Uterine smooth muscle cell (primary cell): ENCODE data around the gene AGAP5. TPM values are rescaled to one million over a fixed set of nuclear protein-coding genes. Genes with fewer than 3 reads are reported as not detected.

Experiments
- total RNA-seq: library from RNA; depleted of rRNA; stranded (reverse); fragments of >200 nt; gene quantifications from 2 replicates; pipeline ENCODE4 v1.2.3, GENCODE V29; 2014

Gene AGAP5
- total RNA-seq, result 2.7 and 3.4 TPM in 2 replicates

DNA sequence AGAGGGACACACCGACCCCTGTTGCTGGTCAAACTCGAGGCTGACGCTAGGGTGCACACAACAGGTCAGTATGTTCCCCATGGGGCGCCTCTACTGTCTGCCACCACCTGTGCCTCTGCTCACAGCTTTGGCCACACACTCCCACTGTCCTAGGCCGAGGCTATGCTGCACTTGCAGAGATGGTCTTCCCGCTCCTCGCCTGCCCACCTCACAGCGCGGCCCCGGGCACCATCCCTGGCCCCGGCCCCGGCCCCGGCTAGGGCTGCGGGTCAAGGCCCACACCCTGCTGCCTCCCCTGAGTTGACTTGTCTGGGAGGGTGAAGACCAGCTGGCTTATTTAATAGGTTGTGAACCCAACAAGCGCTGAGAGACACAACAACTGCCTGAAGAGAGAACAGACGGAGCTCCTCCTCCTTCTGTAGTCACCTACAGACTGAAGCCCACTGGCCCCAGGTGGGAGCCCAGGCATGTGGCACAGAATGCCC, at the start of gene AGAP5:
TSS of gene AGAP5 (minus strand) at position 435 of the 485 bp plus-strand sequence. CDS start at position 81, 354 bp downstream.

DNA sequence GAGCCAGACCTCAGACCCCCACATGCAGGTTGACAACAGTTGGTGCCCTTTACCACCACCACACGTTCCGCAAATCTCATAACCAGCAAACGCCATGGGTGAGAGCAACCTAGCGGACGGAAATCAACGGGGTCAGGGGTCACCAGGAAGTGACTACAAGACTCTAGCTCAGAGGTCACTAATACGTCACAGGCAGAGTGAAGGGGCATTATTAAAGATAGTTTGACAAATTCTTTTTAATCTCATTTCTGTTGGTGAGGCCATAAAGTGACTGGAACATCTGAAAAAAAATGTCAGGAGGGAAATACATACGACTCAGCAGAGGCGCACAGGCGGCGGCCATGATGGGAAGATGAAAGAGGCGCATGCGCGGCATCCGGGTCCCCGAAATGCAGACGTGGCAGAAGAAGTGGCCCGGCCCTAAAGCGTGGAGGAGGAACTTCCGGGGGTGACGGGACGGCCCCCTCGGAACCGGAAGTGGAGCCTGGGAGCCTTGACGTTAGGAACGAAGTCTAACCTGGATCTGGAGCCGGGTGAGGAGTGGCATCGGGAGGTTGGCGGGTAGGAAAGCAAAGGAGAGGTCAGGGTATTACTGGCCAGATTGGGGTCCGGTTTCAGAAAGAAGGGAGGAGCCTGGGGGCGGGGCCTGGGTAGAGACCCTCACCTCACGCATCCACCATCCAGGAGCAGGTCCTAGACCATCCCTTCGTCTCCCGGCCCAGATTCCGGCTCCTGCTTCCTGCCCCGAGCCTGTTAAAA, 46.2 kb upstream of the AGAP5 start, which contains the start of gene SEC24C:
TSS of gene SEC24C (plus strand) at position 468 of the 759 bp plus-strand sequence. CDS start 2,461 bp downstream, outside the sequence.

DNA sequence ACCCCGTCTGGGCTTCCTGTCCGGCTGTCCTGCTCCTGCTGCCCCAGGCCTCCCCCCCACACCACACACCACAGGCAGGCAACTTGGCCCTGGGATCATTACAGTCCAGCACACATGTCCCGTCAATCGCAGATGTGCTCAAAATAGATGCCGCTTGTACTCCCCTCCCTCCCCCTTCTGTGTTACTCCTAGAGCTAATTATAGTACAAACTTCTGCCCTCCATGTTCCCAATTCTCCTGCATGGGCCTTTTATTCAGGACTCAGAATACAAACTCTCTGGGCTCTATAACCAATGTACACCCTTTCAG, 42.0 kb downstream of the AGAP5 start, which contains the start of gene SYNPO2L:
TSS of gene SYNPO2L (minus strand) at position 40 of the 309 bp plus-strand sequence. CDS start 107 bp downstream, outside the sequence.

DNA sequence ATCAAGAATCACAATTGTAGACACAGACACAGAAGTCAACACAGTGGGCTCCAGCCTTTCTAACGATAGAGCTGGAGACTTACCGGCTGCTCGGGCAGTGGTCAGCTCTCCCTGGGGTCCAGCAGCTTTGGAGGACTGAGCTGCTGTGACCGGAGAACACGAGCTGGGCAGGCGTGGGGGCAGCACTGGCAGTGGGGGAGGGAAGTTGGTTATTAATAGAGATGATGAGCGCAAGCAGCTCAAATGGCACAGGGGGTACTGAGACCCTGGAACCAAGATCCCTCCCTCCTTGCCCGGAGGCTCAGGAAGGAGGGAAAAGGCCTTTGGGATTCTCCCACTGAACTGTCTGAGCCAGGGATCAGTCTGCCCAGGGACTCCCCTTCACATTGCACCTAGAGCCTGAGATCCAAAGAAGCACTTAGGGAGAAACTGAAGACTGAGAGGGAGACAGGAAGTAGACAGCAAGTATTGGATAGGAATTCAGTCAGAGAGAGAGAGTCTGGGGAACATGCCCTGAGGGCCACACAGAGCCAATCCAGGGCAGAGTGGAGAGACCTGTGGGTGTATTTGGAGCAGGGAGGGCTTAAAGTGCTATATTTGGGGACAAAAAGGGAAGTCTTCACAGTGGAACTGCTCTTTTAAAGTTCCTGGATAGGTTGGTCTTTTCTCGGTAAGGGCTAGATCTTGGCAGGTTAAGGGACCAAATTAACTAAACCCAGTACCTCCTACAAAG, 56.4 kb downstream of the AGAP5 start, which contains the start of gene MYOZ1:
TSS of gene MYOZ1 (minus strand) at position 147 of the 733 bp plus-strand sequence. CDS start 1,457 bp downstream, outside the sequence.

Other genes starting within 250 kb of the AGAP5 start
- 34.9 and 36.6 TPM in 2 replicates for gene PPP3CB, start 202.1 kb downstream of the AGAP5 start, total RNA-seq
- gene USP54, start 106.8 kb downstream of the AGAP5 start, total RNA-seq, result 35.5 and 38.4 TPM in 2 replicates
- gene MYOZ1, start 56.6 kb downstream of the AGAP5 start, total RNA-seq, result not detected in 2 replicates
- gene SYNPO2L, start 42.1 kb downstream of the AGAP5 start, total RNA-seq, result under 0.01 TPM in 1 of 2 replicates, not detected in the other
- 59.4 and 64.3 TPM in 2 replicates for gene SEC24C, start 46.3 kb upstream of the AGAP5 start, total RNA-seq
- 17.5 and 19.4 TPM in 2 replicates for gene CHCHD1, start 83.9 kb upstream of the AGAP5 start, total RNA-seq
- gene ZSWIM8, start 87.5 kb upstream of the AGAP5 start, total RNA-seq, result 44.9 and 65.5 TPM in 2 replicates
- gene NDST2, start 113.5 kb upstream of the AGAP5 start, total RNA-seq, result 12.2 and 19.6 TPM in 2 replicates
- gene CAMK2G, start 176.4 kb upstream of the AGAP5 start, total RNA-seq, result 27.2 and 28.0 TPM in 2 replicates
- 81.5 and 153 TPM in 2 replicates for gene PLAU, start 213.0 kb upstream of the AGAP5 start, total RNA-seq